ENCODE measurements around the gene CDK1.

- TF ChIP-seq CTCF (IDR thresholded peaks at IDR 0.05) (no peak), POLR2A (IDR thresholded peaks at IDR 0.05) (no peak)
Measured at GRCh38 chr10:60842694-60843093, 64.4 kb downstream of the CDK1 start.

All from thyroid gland (tissue), 4 donors.